GM18507 (cell line): ENCODE measurements around the gene ZNF618.

ENCODE experiments used
- DNase-seq: peaks from one replicate; pipeline ENCODE4 v3.0.0; 2011; ENCODE audit warnings: low read depth; ENCODE audit not compliant: insufficient read length; ENCODE audit errors: extremely low spot score
- FAIRE-seq: peaks from 2 replicates; lab custom pipeline; 2011; peaks lifted over from hg19 to GRCh38; lab: Jason Lieb, UNC

The ZNF618 gene

DNA sequence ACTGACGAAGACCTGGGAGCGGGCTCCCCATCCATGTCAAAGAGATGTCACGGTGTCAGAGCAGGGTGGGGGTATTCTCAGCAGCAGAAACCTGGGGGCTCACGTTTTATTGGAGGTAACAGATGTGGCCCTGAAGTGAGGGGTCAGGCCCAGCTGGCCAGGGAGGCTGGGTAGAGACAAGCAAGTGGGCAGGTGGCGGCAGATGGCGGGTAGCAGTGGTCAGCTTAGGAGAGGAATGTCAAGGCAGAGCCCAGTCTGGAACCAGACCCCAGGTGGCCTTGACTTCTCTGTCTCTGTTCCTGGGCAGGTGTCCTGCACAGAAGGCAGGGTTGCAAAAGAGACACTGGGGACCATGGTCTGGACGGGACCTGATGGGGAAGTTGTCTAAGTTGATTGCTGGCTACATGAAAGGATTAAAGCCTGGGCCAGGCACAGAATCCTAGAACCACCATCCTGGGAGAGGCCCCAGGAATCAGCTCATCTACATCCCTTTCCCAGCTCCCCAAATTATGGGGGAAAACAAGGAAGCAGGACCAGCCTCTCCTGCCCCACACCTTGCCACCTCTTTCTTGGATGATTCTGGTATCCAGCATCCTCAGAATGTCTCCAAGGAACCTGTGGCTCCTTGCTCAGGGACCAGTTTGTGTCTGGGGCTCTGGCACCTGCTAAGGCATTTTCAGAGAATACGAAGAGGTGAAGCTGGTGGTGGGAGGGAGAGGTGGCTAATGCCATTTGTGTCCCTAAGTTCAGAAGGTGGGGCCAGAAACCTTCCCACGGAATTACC lies 129.5 kb downstream of the ZNF618 start:
- DNase-seq (no peak), FAIRE-seq (no peak)

DNA sequence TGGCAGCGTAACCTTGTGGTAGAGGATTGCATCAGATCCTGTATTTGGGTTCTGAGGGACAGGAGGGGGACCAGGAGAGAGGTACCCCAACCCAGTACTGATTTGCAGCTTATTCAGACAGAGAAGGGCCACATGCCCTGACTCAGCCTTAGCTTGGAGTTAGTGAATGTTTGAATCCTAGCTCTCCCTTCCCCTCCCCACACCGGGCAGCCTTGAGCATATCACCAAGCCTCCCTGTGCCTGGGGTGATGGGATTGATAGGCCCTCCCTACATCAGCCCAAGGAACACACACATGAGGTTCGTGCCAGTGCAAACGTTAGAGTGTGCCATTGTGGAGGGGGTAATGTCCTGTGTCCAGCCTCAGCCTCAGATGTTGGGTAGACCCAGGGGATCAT lies 130.0 kb downstream of the ZNF618 start:
- DNase-seq (no peak), FAIRE-seq (no peak)

- DNase-seq (no peak), FAIRE-seq (no peak)
Measured at GRCh38 chr9:114006931-114007691, 131.0 kb downstream of the ZNF618 start.

- no peak for FAIRE-seq
- DNase-seq, result no peak
Measured at GRCh38 chr9:114007991-114008666, 132.0 kb downstream of the ZNF618 start.

GRCh38 chr9:114008667-114009410 lies 132.7 kb downstream of the ZNF618 start:
- DNase-seq (no peak), FAIRE-seq (no peak)

- FAIRE-seq, result no peak
- no peak for DNase-seq
Measured at GRCh38 chr9:114011313-114011712, 135.2 kb downstream of the ZNF618 start.

GRCh38 chr9:114012126-114012525 lies 136.0 kb downstream of the ZNF618 start:
- DNase-seq (no peak), FAIRE-seq (no peak)

- FAIRE-seq (no peak), DNase-seq (no peak)
Measured at GRCh38 chr9:114014044-114014443, 137.9 kb downstream of the ZNF618 start.

DNA sequence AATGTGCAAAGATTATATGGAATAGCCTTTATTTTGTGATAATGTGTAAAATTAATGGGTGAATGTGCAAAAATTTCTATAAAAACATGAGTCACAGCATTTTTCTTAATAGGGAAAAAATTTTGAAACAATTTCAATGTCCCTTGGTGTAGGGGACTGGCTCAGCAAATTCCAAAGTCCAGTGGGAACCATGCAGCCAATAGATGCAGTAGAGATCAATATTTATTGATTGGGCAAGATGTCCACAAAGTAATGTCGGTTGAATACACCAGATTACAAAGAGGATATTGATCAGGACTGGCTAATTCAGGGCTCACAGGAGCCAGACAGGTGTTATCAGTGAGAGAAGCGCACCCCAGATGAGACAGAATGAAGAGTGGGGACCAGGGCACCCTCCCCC lies 139.5 kb downstream of the ZNF618 start:
- no peak for DNase-seq
- FAIRE-seq, result no peak

DNA sequence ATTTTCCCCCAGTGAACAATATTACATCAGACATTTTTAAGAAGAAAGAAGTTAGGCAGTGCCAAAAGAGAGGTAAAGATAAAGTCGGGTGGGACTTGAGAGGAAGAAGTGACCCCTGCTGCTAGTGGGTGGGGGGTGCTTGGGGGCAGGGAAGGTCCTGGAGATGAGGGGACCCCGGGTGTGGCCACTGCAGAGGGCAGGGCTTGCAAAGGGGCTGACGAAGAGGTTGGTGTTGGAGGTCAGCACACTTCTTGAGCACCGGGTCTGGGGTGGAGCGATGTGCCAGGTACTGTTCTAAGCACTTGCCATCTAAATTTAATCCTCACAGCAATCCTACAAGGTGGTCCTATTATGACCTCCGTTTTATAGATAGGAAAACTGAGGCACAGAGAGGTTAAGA lies 140.0 kb downstream of the ZNF618 start:
- DNase-seq, result no peak
- FAIRE-seq, result no peak

DNA sequence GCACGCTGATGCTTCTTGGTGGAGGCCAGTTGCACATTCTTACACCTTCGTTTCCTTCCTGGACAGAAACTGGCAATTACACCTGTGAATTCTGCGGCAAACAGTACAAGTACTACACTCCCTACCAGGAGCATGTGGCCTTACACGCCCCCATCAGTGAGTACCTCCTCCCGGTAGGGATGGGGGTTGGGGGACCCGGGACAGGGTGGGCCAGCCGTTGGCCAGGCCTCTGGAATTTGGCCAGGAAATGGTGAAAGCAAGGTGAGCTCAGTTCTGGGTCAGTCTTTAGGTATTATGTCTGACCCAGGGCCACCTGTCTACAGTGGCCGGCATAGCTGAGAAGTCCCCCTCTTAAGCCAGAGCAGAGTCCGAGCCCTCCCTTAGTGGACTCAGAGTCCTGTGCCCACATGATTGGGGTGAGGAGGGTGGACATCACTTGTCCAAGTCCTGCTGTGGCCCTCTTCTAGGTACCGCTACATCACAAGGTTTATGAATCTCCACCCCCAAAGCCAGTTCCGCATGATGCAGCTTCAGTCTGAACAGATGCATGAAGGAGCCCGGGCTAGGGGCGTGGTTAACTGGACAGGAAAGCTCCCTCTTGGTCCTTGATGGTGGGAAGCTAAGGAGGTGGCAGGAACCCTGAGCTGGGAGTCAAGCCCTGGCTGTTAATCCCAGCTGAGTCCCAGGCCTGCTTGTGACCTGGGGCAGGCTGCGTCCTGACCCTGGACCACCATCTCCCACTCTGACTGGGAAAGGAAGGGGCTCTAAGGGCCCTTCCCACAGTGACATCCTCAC lies 140.7 kb downstream of the ZNF618 start:
- no peak for FAIRE-seq
- DNase-seq, result no peak

DNA sequence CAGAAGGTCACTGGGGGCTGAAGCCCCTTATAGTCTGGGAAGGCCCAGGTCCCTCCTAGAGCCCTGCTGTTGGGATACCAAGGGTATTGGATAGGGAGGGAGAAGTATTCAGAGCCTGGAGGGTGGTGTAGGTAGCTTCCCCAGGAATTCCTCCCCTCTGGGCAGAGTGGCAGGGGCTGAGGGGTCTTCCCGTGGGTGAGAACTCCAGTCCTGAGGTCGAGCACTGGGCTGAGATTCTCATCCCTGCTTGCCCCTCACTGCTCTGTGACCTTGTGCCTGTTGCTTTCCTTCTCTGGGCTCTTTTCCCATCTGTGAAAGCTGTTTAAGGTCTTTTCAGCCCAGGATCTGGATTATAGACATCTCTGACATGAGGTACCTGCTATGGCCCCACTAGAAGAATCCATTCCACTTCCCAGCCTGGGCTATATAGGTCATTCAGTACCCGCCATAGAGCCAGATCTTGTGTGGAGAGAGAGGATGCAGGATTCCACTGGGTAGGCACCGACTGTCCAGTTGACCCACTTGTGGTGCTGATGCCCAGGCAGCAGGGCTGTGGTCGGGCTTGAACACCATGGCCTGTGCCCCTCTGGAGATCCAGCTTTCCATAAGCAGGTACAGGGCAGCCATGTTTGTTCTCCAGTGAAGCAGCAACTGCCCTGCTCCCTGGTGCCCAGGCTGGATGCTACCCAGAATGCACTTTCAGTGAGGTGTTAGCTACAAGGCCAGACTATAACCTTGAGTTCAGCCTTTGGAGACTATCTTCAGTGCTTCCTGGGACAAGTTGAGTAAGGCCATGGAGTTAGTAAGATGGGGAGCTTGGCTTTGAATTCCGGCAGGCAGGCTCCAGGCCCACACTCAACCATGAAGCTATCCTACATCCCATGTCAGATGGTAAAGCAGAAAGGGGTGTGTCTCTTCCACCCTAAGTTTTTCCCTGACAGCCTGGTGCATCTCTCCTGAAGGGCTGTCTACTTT lies 141.9 kb downstream of the ZNF618 start:
- FAIRE-seq (no peak), DNase-seq (no peak)

DNA sequence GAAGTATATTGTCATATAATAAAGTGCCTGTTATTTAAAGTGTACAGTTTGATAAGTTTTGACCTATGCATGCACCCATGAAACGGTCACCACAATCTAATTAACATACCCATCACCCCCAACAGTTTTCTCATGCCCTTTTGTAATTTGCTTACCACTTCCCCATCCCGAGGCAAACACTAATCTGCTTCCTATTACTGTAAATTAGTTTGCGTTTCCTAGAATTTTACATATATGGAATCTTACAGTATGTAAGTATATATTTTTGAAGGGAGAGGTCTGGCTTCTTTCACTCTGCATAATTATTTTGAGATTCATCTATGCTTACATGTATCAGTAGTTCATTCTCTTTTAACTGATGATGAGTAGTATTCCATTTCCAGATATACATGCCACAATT lies 145.5 kb downstream of the ZNF618 start:
- no peak for DNase-seq
- FAIRE-seq, result no peak

DNA sequence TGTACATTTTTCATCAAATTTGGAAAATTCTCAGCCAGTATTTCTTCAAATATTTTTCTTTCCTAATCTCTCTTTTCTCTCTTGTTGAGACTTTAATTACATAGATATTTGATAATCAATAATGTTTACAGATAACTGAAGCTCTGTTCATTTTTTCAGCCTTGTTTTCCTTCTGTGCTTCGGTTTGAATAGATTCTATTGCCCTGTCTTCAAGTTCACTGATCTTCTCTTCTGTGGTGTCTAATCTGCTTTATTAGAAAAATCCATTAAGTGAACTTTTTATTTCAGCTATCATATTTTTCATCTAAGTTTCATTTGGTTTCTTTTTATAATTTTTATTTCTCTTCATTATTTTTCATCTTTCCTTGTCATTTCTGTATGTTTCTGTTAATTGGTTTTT lies 147.9 kb downstream of the ZNF618 start:
- no peak for FAIRE-seq
- no peak for DNase-seq

DNA sequence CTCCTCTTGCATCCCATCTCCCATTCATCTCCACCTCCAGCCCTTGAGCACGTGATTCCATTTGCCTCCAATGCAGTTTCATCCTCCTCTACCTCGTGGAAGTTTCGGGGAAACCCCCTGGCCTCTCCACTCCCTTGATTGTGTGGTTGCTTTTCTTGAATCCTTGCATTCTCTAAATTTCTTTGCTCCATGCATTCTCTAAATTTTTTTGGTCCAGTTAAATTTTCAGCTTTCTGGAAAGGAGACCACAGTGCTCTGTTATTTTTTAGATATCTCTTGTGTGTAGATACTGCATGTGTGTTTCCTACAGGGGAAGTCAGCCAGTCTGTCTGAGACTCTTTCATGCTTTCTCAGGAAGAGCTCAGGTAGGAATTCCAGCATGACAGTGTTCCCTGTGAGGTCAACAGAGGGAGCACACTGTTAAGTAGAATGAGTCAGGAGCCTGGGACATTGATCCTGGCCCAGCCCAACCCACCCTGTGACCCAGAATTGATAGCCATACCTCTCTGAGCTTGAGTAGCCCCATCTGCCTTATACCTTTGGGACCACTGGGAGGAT lies 149.2 kb downstream of the ZNF618 start:
- DNase-seq (no peak), FAIRE-seq (no peak)

DNA sequence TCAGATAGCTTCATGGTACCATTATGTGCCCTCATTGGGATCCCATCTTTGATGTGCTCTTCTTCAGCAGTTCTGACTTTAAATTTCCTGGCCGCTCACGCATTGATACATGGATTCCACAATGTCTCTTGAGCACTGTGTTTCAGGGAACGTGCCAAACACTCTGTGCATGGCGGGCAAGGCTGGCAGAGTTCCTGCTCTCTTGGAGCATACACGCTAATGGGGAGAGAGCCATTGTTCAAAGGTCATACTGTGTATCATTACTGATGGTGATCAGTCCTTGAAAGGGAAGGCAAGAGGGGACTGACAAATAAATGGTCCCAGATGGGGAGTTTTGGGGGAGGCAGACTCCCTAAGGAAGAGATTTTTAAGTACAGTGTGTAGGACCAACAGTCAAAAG lies 149.7 kb downstream of the ZNF618 start:
- FAIRE-seq (no peak), DNase-seq (no peak)

DNA sequence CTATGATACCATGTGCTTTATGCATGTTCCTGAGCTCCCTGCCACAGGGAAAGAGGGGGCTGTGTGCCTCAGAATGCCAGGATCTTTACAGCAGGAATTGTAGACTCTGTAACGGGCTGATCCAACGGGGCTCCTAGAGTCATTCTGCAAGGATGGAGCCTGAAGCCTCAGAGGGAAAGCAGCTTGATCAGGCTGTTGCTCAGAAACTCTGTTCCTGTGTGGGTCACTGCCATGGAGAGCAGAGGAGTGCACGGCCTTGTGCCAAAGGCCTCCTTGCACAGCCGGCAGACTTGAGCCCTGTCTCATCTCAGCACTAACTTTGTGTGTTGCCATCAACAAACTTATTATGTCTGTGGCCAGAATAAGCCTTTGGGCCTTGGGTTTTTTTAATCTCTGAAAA lies 150.2 kb downstream of the ZNF618 start:
- FAIRE-seq, result no peak

More for the DNA sequence above, 150.2 kb downstream of the ZNF618 start:
- DNase-seq, result no peak
